HEK293T (cell line): Measurements from ENCODE around the gene BCAP31.

Experiments
- CTBP1 ChIP-seq: fragments of 450-650 bp; IDR thresholded peaks from 2 replicates; pipeline ENCODE4 v1.6.1; 2016; ENCODE audit warnings: borderline replicate concordance
- FOXA1 ChIP-seq: fragments of 450-650 bp; IDR thresholded peaks from 2 replicates; pipeline ENCODE4 v1.6.1; 2016; ENCODE audit warnings: mild to moderate bottlenecking
- FOXM1 ChIP-seq: fragments of 450-650 bp; IDR thresholded peaks from 2 replicates; pipeline ENCODE4 v1.6.1; 2017; ENCODE audit warnings: mild to moderate bottlenecking, borderline replicate concordance
- SP1 ChIP-seq: fragments of 450-650 bp; IDR thresholded peaks from 2 replicates; pipeline ENCODE4 v1.6.1; 2017

DNA sequence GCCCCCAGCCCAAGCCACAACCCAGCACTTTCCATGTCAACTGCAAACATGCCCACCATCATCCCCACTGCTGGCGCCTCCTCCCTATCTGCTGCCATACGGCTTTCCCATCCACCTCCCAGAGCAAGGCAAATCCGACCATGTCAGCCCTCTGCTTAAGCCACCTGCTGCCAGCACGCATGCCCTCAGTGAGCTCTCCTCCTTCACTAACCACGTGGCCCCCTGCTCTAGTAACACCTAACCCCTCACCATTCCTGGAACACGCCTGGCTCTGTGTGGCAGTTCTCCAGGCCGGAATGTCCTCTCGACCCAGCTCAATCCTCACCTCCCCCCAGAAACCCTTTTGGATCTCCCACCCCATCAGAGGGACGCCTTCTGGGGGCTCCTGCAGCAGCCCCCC, 17.4 kb downstream of the BCAP31 start:
- no peak for TF ChIP-seq SP1
- TF ChIP-seq FOXM1, result no peak
- TF ChIP-seq CTBP1, result no peak
- TF ChIP-seq FOXA1, result no peak
